ENCODE data around the gene PHLDB3. TPM values are rescaled to one million over a fixed set of nuclear protein-coding genes. Genes with fewer than 3 reads are reported as not detected.
"Not testable (repeated sequence)": the region's sequence is repeated elsewhere in the genome, so short reads cannot be mapped to it uniquely, and the experiment has no call there.

Gene PHLDB3
- total and polyA plus RNA-seq, 4 donors = 5.8 to 23.4 (median 7.9) TPM

GRCh38 chr19:43552198-43552450 is 47.6 kb upstream of the PHLDB3 start:
- WGBS, 2 donors = 89 to 95% methylated on average over 3 of the region's 3 CpGs
- peaks cover 10 to 36% (median 31%) of the 10 kb centered on the region in 4 donors for H3K36me3 ChIP-seq (ENCODE audit: control insufficient read depth in 4 of 4, insufficient read depth in 4 of 4, low read length in 4 of 4)

DNA sequence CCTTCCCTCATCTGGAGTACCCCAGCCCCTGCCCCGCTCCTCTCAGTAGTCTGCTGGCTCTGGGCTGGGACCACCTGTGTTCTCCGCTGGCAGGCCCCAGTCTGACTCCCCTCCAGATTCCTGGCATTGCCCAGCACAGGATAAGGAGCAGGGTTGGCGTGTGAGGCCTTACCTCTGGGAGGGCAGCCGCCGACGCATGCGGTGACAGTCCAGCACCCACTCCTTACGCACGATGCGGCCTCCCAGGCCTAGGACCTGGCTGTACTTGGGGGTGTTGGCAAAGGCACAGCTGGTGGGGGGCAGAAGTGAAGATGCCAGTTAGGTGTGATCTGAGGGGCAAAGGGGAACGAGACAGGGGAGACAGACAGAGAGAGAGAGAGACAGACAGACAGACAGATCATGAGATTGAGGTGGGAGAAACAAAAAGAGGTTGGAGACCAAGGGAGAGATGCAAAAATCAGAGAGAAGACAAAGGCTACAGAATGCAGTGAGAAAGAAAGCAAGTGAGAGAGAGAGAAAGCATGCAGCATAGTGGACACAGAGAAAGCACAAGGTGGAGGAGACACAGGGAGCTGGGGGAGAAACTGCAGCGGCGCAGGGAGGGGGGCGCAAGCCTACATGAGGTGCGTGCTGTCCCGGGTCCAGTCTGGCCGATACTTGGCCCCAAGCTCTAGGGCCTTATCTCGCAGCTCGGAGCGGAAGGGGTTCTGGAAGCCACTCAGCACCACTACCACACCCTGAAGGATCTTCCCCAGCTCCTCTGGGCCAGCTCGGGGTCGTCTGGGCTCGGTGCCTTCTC is 47.1 kb upstream of the PHLDB3 start:
- H3K9me3 ChIP-seq (ENCODE audit: control insufficient read depth in 4 of 4, insufficient read depth in 3 of 4, low read length in 3 of 4) = peaks cover 0 to 1% (median 0%) of the 10 kb centered on the region in 4 donors
- no peak for DNase-seq

More at GRCh38 chr19:43552198-43552450, 47.6 kb upstream of the PHLDB3 start:
- no peaks in the 10 kb centered on the region for H3K27me3 ChIP-seq (ENCODE audit: control insufficient read depth in 3 of 3, insufficient read depth in 3 of 3, low read length in 2 of 3)
- ATAC-seq (ENCODE audit: insufficient read depth, low FRiP score) (no peak), DNase-seq (no peak)
- no peak overlapping the region for H3K9ac ChIP-seq (ENCODE audit: insufficient read depth in 1 of 2, low read length in 2 of 2)
- peaks cover 0 to 1% (median 0%) of the 10 kb centered on the region in 4 donors for H3K9me3 ChIP-seq (ENCODE audit: control insufficient read depth in 4 of 4, insufficient read depth in 3 of 4, low read length in 3 of 4)
- no peak overlapping the region for H3K27ac ChIP-seq (ENCODE audit: low read depth in 1 of 2, low read length in 1 of 2)
- no peak overlapping the region for H3K4me3 ChIP-seq
- TF ChIP-seq, protein P1, sequence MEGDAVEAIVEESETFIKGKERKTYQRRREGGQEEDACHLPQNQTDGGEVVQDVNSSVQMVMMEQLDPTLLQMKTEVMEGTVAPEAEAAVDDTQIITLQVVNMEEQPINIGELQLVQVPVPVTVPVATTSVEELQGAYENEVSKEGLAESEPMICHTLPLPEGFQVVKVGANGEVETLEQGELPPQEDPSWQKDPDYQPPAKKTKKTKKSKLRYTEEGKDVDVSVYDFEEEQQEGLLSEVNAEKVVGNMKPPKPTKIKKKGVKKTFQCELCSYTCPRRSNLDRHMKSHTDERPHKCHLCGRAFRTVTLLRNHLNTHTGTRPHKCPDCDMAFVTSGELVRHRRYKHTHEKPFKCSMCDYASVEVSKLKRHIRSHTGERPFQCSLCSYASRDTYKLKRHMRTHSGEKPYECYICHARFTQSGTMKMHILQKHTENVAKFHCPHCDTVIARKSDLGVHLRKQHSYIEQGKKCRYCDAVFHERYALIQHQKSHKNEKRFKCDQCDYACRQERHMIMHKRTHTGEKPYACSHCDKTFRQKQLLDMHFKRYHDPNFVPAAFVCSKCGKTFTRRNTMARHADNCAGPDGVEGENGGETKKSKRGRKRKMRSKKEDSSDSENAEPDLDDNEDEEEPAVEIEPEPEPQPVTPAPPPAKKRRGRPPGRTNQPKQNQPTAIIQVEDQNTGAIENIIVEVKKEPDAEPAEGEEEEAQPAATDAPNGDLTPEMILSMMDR (IDR thresholded peaks at IDR 0.05; ENCODE audit: control extremely low read depth, extremely low read depth) = no peak
- H3K4me1 ChIP-seq (ENCODE audit: control insufficient read depth in 5 of 5, insufficient read depth in 5 of 5, low read length in 5 of 5) = no peaks in the 10 kb centered on the region

GRCh38 chr19:43548706-43549105 is 44.2 kb upstream of the PHLDB3 start:
- Histone ChIP-seq H3K4me1 (ENCODE audit: control insufficient read depth in 5 of 5, insufficient read depth in 5 of 5, low read length in 5 of 5) (no peaks in the 10 kb centered on the region), H3K36me3 (ENCODE audit: control insufficient read depth in 4 of 4, insufficient read depth in 4 of 4, low read length in 4 of 4) (peaks cover 10 to 42% (median 26%) of the 10 kb centered on the region in 4 donors), H3K27ac (ENCODE audit: low read depth in 1 of 2, low read length in 1 of 2) (no peak overlapping the region), H3K4me3 (no peak overlapping the region), H3K9ac (ENCODE audit: insufficient read depth in 1 of 2, low read length in 2 of 2) (no peak overlapping the region), H3K27me3 (ENCODE audit: control insufficient read depth in 3 of 3, insufficient read depth in 3 of 3, low read length in 2 of 3) (no peaks in the 10 kb centered on the region), H3K9me3 (ENCODE audit: control insufficient read depth in 4 of 4, insufficient read depth in 3 of 4, low read length in 3 of 4) (peaks cover 0 to 1% (median 0%) of the 10 kb centered on the region in 4 donors)
- no peak for DNase-seq
- 86 to 93% methylated on average over 2 of the region's 2 CpGs for WGBS, 2 donors
- ATAC-seq (ENCODE audit: insufficient read depth, low FRiP score) = no peak
- TF ChIP-seq, protein P1 (IDR thresholded peaks at IDR 0.05; ENCODE audit: control extremely low read depth, extremely low read depth) = no peak

More for the DNA sequence above, 47.1 kb upstream of the PHLDB3 start:
- Histone ChIP-seq H3K36me3 (ENCODE audit: control insufficient read depth in 4 of 4, insufficient read depth in 4 of 4, low read length in 4 of 4) (peaks cover 10 to 36% (median 31%) of the 10 kb centered on the region in 4 donors), H3K4me1 (ENCODE audit: control insufficient read depth in 5 of 5, insufficient read depth in 5 of 5, low read length in 5 of 5) (no peaks in the 10 kb centered on the region), H3K27me3 (ENCODE audit: control insufficient read depth in 3 of 3, insufficient read depth in 3 of 3, low read length in 2 of 3) (no peaks in the 10 kb centered on the region), H3K9ac (ENCODE audit: insufficient read depth in 1 of 2, low read length in 2 of 2) (no peak overlapping the region), H3K27ac (ENCODE audit: low read depth in 1 of 2, low read length in 1 of 2) (no peak overlapping the region), H3K4me3 (no peak overlapping the region)
- TF ChIP-seq, protein P1 (IDR thresholded peaks at IDR 0.05; ENCODE audit: control extremely low read depth, extremely low read depth) = no peak
- 94 to 95% methylated on average over 23 of the region's 23 CpGs for WGBS, 2 donors
- ATAC-seq (ENCODE audit: insufficient read depth, low FRiP score) = no peak

DNA sequence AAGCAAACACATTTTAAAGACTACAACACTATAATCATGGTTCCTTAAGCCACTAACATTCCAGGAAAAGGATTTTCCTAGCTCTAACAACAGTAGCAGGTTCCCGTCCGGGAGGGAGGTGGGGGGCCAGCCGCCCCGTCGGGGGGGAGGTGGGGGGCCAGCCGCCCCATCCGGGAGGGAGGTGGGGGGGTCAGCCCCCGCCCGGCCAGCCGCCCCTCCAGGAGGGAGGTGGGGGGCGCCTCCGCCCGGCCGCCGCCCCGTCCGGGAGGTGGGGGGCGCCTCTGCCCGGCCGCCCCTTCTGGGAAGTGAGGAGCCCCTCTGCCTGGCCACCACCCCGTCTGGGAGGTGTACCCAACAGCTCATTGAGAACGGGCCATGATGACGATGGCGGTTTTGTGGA is 43.4 kb upstream of the PHLDB3 start:
- peaks cover 10 to 43% (median 23%) of the 10 kb centered on the region in 4 donors for H3K36me3 ChIP-seq (ENCODE audit: control insufficient read depth in 4 of 4, insufficient read depth in 4 of 4, low read length in 4 of 4)
- H3K27me3 ChIP-seq (ENCODE audit: control insufficient read depth in 3 of 3, insufficient read depth in 3 of 3, low read length in 2 of 3); H3K27ac ChIP-seq (ENCODE audit: low read depth in 1 of 2, low read length in 1 of 2); H3K4me1 ChIP-seq (ENCODE audit: control insufficient read depth in 5 of 5, insufficient read depth in 5 of 5, low read length in 5 of 5); H3K9me3 ChIP-seq (ENCODE audit: control insufficient read depth in 4 of 4, insufficient read depth in 3 of 4, low read length in 3 of 4); ATAC-seq (ENCODE audit: insufficient read depth, low FRiP score); H3K4me3 ChIP-seq; H3K9ac ChIP-seq (ENCODE audit: insufficient read depth in 1 of 2, low read length in 2 of 2); DNase-seq: not testable (repeated sequence)
- WGBS, 2 donors = 95 to 96% methylated on average over 9 to 20 of the region's 24 CpGs
